Keratinocyte (primary cell): Measurements from ENCODE around the gene MYO1D. TPM values are rescaled to one million over a fixed set of nuclear protein-coding genes. Genes with fewer than 3 reads are reported as not detected.

Source experiments
- DNase-seq: peaks from one replicate; pipeline ENCODE4 v3.0.0-alpha.2; 2011; ENCODE audit warnings: low read depth, missing footprints, low spot score
- FAIRE-seq: peaks from 2 replicates; lab custom pipeline; 2011; peaks lifted over from hg19 to GRCh38; lab: Jason Lieb, UNC
- H2AFZ ChIP-seq: 2 replicates; pipeline ENCODE4 v1.6.0; 2012; ENCODE audit warnings: low read length, control low read depth, inconsistent platforms; ENCODE audit not compliant: control insufficient read depth
- H3K27ac ChIP-seq: 2 replicates; pipeline ENCODE4 v1.5.1; 2011; ENCODE audit warnings: low read length; ENCODE audit not compliant: control insufficient read depth, insufficient read depth
- H3K27me3 ChIP-seq: 3 replicates; pipeline ENCODE4 v1.6.0; 2011; ENCODE audit warnings: low read length; ENCODE audit not compliant: control insufficient read depth, insufficient read depth; ENCODE audit errors: extremely low read depth
- H3K36me3 ChIP-seq, 2 experiments: 2 replicates in 1 of 2; 3 replicates in 1 of 2; pipeline ENCODE4 v1.5.1; 2011; ENCODE audit warnings: low read length in 2 of 2, mild to moderate bottlenecking in 1 of 2; ENCODE audit not compliant: control insufficient read depth in 2 of 2, insufficient read depth in 2 of 2; ENCODE audit errors: extremely low read depth in 1 of 2
- H3K4me1 ChIP-seq: 3 replicates; pipeline ENCODE4 v1.5.1; 2011; ENCODE audit warnings: low read length; ENCODE audit not compliant: control insufficient read depth, insufficient read depth; ENCODE audit errors: extremely low read depth
- H3K4me2 ChIP-seq: 3 replicates; pipeline ENCODE4 v1.6.0; 2011; ENCODE audit warnings: low read depth, low read length; ENCODE audit not compliant: control insufficient read depth, insufficient read depth; ENCODE audit errors: extremely low read depth
- H3K4me3 ChIP-seq, 3 experiments: fragments of 200-600 bp in 1 of 3; sonication (generic) in 1 of 3; 2 replicates in 2 of 3; 3 replicates in 1 of 3; pipeline ENCODE4 v1.5.1; 2011 to 2016; ENCODE audit warnings: low read length in 3 of 3, mild to moderate bottlenecking in 3 of 3, control low read depth in 2 of 3, inconsistent platforms in 1 of 3, low read depth in 1 of 3, mixed read lengths in 1 of 3, mixed run types in 1 of 3, moderate library complexity in 1 of 3; ENCODE audit not compliant: control insufficient read depth in 2 of 3, insufficient read depth in 2 of 3; ENCODE audit errors: extremely low read depth in 1 of 3
- H3K79me2 ChIP-seq: 2 replicates; pipeline ENCODE4 v1.6.0; 2012; ENCODE audit warnings: low read length; ENCODE audit not compliant: control insufficient read depth, insufficient read depth
- H3K9ac ChIP-seq: 3 replicates; pipeline ENCODE4 v1.6.0; 2011; ENCODE audit warnings: low read length; ENCODE audit not compliant: control insufficient read depth, insufficient read depth; ENCODE audit errors: extremely low read depth
- H3K9me1 ChIP-seq: 3 replicates; pipeline ENCODE4 v1.6.0; 2011; ENCODE audit warnings: low read length; ENCODE audit not compliant: control insufficient read depth, insufficient read depth; ENCODE audit errors: extremely low read depth
- H3K9me3 ChIP-seq: 2 replicates; pipeline ENCODE4 v1.5.1; 2012; ENCODE audit warnings: low read depth, low read length; ENCODE audit not compliant: control insufficient read depth
- H4K20me1 ChIP-seq: 3 replicates; pipeline ENCODE4 v1.6.0; 2011; ENCODE audit warnings: low read length; ENCODE audit not compliant: control insufficient read depth, insufficient read depth; ENCODE audit errors: extremely low read depth
- CTCF ChIP-seq, 3 experiments: IDR thresholded peaks in 1 of 3; conservative IDR thresholded peaks in 1 of 3; optimal IDR thresholded peaks in 1 of 3; 2 replicates in 2 of 3; 3 replicates in 1 of 3; pipeline versions ENCODE3 to v1.5.1; 2011; ENCODE audit warnings: low read length in 3 of 3, mild to moderate bottlenecking in 3 of 3, moderate library complexity in 2 of 3, control low read depth in 1 of 3, inconsistent platforms in 1 of 3; ENCODE audit not compliant: insufficient read depth in 2 of 3; ENCODE audit errors: extremely low read depth in 1 of 3
- EZH2 ChIP-seq: IDR thresholded peaks from one replicate; pipeline ENCODE4 v1.6.1; 2012; ENCODE audit warnings: inconsistent platforms, mild to moderate bottlenecking, low read length, moderate library complexity
- dilution Hi-C: fragments of 300-500 bp; cut with MboI; formaldehyde crosslinking; loops from one replicate; pipeline ENCODE4 v1.7.0; 2020; ENCODE audit warnings: low sequenced_read_pairs; ENCODE audit not compliant: extremely low pct_ligation_motif_present
- polyA plus RNA-seq, 5 experiments: library from polyadenylated mRNA; depleted of rRNA in 3 of 5; stranded (reverse) in 3 of 5; stranded (forward) in 1 of 5; unstranded in 1 of 5; fragments of >200 nt; gene quantifications; 1 replicate in 1 of 5; 2 replicates in 3 of 5; 3 replicates in 1 of 5; pipeline versions ENCODE4 v1.2.1 to v1.2.3, GENCODE V29; 2011 to 2012; ENCODE audit warnings: missing spikeins in 2 of 5, low read depth in 1 of 5, low replicate concordance in 1 of 5
- small RNA-seq, 3 experiments: library from RNA; depleted of rRNA; stranded (forward); fragments of <200 nt; gene quantifications; one replicate each; pipeline ENCODE3, GENCODE V24; 2012; ENCODE audit warnings: low read depth in 3 of 3, low replicate concordance in 1 of 3; ENCODE audit not compliant: insufficient read length in 3 of 3

The MYO1D gene
- polyA plus RNA-seq, 1 donor (not counting 4 experiments of a cell fraction or from before 2014, with no cell fraction given) = 33.7 TPM

- Histone ChIP-seq H3K4me3 (peak within 1 kb of the TSS; percentile 87 to 100 (median 96)), H3K4me2 (peak within 1 kb of the TSS; percentile 98), H3K9me3 (no peaks in the 10 kb centered on the region), H3K79me2 (peaks cover 49% of the 10 kb centered on the region), H3K27ac (peak within 1 kb of the TSS; percentile 85), H3K27me3 (no peaks in the 10 kb centered on the region), H3K9ac (peak within 1 kb of the TSS; percentile 89), H3K36me3 (peaks cover 5 to 9% of the 10 kb centered on the region in 2 experiments), H3K4me1 (peaks cover 11% of the 10 kb centered on the region), H4K20me1 (peaks cover 10% of the 10 kb centered on the region), H3K9me1 (no peaks in the 10 kb centered on the region), H2AFZ (peak within 1 kb of the TSS; percentile 96)
- dilution Hi-C loops = no loop called here
- DNase-seq (peak; percentile 54), FAIRE-seq (no peak)
- TF ChIP-seq CTCF (optimal IDR thresholded peaks at IDR 0.05 in 1 of 3, IDR thresholded peaks at IDR 0.05 in 1 of 3, conservative IDR thresholded peaks at IDR 0.05 in 1 of 3; ENCODE audit: extremely low read depth in 1 of 3, insufficient read depth in 2 of 3, low read length in 3 of 3) (peak in 2 of 3 experiments; percentile 77 to 91), EZH2 (no peak)
Measured at GRCh38 chr17:32444301-32445073, 432.4 kb downstream of the MYO1D start, which contains the start of gene PSMD11. Gene PSMD11 (plus strand): TSS chr17:32444510. CDS start chr17:32444524, 14 bp downstream.

- H3K9ac ChIP-seq = peak overlapping the region; percentile 89
- H3K9me1 ChIP-seq = no peaks in the 10 kb centered on the region
- H3K4me3 ChIP-seq = peak overlapping the region; percentile 87 to 100 (median 96)
- peaks cover 11% of the 10 kb centered on the region for H3K4me1 ChIP-seq
- H2AFZ ChIP-seq = peak overlapping the region; percentile 96
- H4K20me1 ChIP-seq = peaks cover 10% of the 10 kb centered on the region
- H3K9me3 ChIP-seq = no peaks in the 10 kb centered on the region
- H3K79me2 ChIP-seq = peaks cover 43% of the 10 kb centered on the region
- TF ChIP-seq CTCF (optimal IDR thresholded peaks at IDR 0.05 in 1 of 3, IDR thresholded peaks at IDR 0.05 in 1 of 3, conservative IDR thresholded peaks at IDR 0.05 in 1 of 3; ENCODE audit: extremely low read depth in 1 of 3, insufficient read depth in 2 of 3, low read length in 3 of 3) (no peak), EZH2 (no peak)
- dilution Hi-C loops = no loop called here
- H3K27ac ChIP-seq = no peak overlapping the region
- H3K27me3 ChIP-seq = no peaks in the 10 kb centered on the region
- peak overlapping the region; percentile 98 for H3K4me2 ChIP-seq
- FAIRE-seq (peak; percentile 34), DNase-seq (no peak)
- H3K36me3 ChIP-seq = peaks cover 5 to 9% of the 10 kb centered on the region in 2 experiments
Measured at GRCh38 chr17:32443827-32444300, 433.1 kb downstream of the MYO1D start.

Small RNA genes lying within 50 kb of the gene (small RNA-seq; reads per million reads assigned to genes)
- 0 reads per million in 3 experiments for gene RF00019

Other genes with a start within 250 kb of the MYO1D start
- gene TMEM98, start 51.0 kb upstream of the MYO1D start, polyA plus RNA-seq = 66.8 to 93.6 TPM (median 83.4 TPM) in 3 replicates
- gene SPACA3, start 114.7 kb upstream of the MYO1D start, polyA plus RNA-seq = not detected in 3 replicates